ENCODE measurements around the gene NLRP1. TPM values are rescaled to one million over a fixed set of nuclear protein-coding genes. Genes with fewer than 3 reads are reported as not detected.

The NLRP1 gene
- total and polyA plus RNA-seq, 9 of the 15 experiments (the other 6 are each of a cell fraction or from before 2014, with no cell fraction given): 4.0 to 69.4 (median 27.7) TPM

DNA sequence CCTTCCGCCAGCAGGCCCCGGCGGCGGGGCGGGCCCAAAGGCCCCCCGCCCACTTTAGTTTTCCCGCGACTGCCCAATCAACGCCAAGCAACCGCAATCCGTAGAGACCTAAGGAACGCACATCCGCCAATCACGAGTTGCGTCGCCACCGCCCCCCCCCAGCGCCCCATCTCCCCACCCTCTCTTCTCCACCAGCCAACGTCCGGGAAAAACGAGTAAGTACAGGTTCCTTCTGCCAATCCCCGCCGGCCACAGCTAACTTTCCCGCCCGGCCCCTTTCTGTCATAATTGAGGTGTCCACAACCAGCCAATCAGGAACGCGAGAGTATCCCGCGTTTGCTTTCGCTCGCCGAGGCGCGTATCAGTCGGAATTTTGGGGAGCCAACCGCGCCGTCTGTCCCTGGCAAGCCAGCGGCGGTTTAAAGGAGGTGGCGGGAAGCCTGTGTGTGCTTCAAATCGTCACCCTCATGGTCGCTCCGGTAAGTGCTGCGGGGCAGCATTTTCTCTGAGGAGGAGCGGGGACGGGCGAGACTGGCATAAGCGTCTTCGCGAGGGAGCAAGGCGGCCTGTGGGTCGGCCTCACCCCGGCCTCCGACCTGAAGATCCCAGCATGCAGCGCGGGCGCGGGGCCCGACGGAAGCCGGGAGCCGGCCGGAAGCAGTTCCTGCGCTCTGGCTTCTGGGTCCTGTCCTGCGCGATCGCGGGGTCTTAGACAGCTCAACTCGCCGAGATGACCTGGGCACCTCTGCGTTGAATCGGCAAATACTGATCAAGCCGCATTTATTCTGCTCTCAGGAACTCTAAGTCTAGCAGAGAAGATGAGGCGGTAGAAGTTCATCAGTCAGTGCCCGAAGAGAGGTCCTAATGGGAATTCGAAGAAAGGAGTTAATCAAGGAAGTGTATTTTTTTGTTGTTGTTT, 97.8 kb downstream of the NLRP1 start, which contains the start of gene MIS12 (continued):
- TF ChIP-seq NCOA4 (IDR thresholded peaks at IDR 0.05; ENCODE audit: partially characterized antibody) (no peak), E2F5 (CRISPR knock-in tag; IDR thresholded peaks at IDR 0.05) (0 out of 2 replicates have a peak, but pooled peaks have one; percentile 16), ZC3H8 (IDR thresholded peaks at IDR 0.05) (no peak), ETV1 (tag; conservative IDR thresholded peaks at IDR 0.05; ENCODE audit: low read depth) (peak; percentile 67), HES1 (IDR thresholded peaks at IDR 0.05; ENCODE audit: low read depth) (no peak), ZFP91 (CRISPR knock-in tag; IDR thresholded peaks at IDR 0.05) (no peak), RBBP5 (IDR thresholded peaks at IDR 0.05; ENCODE audit: borderline replicate concordance, insufficient read depth, low read length, poor library complexity, severe bottlenecking) (peak; percentile 72), NUFIP1 (IDR thresholded peaks at IDR 0.05; ENCODE audit: partially characterized antibody) (no peak), ZNF133 (CRISPR knock-in tag; IDR thresholded peaks at IDR 0.05) (no peak), ELK3 (CRISPR knock-in tag; IDR thresholded peaks at IDR 0.05) (no peak)
- TF ChIP-seq, protein P1, sequence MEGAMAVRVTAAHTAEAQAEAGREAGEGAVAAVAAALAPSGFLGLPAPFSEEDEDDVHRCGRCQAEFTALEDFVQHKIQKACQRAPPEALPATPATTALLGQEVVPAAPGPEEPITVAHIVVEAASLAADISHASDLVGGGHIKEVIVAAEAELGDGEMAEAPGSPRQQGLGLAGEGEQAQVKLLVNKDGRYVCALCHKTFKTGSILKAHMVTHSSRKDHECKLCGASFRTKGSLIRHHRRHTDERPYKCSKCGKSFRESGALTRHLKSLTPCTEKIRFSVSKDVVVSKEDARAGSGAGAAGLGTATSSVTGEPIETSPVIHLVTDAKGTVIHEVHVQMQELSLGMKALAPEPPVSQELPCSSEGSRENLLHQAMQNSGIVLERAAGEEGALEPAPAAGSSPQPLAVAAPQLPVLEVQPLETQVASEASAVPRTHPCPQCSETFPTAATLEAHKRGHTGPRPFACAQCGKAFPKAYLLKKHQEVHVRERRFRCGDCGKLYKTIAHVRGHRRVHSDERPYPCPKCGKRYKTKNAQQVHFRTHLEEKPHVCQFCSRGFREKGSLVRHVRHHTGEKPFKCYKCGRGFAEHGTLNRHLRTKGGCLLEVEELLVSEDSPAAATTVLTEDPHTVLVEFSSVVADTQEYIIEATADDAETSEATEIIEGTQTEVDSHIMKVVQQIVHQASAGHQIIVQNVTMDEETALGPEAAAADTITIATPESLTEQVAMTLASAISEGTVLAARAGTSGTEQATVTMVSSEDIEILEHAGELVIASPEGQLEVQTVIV (CRISPR knock-in tag; IDR thresholded peaks at IDR 0.05; ENCODE audit: borderline replicate concordance): no peak
- TF ChIP-seq, protein P2, sequence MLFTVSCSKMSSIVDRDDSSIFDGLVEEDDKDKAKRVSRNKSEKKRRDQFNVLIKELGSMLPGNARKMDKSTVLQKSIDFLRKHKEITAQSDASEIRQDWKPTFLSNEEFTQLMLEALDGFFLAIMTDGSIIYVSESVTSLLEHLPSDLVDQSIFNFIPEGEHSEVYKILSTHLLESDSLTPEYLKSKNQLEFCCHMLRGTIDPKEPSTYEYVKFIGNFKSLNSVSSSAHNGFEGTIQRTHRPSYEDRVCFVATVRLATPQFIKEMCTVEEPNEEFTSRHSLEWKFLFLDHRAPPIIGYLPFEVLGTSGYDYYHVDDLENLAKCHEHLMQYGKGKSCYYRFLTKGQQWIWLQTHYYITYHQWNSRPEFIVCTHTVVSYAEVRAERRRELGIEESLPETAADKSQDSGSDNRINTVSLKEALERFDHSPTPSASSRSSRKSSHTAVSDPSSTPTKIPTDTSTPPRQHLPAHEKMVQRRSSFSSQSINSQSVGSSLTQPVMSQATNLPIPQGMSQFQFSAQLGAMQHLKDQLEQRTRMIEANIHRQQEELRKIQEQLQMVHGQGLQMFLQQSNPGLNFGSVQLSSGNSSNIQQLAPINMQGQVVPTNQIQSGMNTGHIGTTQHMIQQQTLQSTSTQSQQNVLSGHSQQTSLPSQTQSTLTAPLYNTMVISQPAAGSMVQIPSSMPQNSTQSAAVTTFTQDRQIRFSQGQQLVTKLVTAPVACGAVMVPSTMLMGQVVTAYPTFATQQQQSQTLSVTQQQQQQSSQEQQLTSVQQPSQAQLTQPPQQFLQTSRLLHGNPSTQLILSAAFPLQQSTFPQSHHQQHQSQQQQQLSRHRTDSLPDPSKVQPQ (CRISPR knock-in tag; IDR thresholded peaks at IDR 0.05; ENCODE audit: borderline replicate concordance): no peak

Measured in K562 (cell line).